Skeletal muscle satellite cell (primary cell): ENCODE data around the gene NME1.
"Not testable (repeated sequence)": the region's sequence is repeated elsewhere in the genome, so short reads cannot be mapped to it uniquely, and the experiment has no call there.

ENCODE experiments used
- H3K27me3 ChIP-seq: 2 replicates; pipeline ENCODE4 v1.7.0; 2013; ENCODE audit warnings: low read length; ENCODE audit not compliant: control insufficient read depth, insufficient read depth
- H3K36me3 ChIP-seq: 2 replicates; pipeline ENCODE4 v1.7.0; 2013; ENCODE audit warnings: mild to moderate bottlenecking, control low read depth, low read length; ENCODE audit not compliant: insufficient read depth
- H3K4me1 ChIP-seq: 2 replicates; pipeline ENCODE4 v1.7.0; 2013; ENCODE audit warnings: low read length; ENCODE audit not compliant: control insufficient read depth, insufficient read depth
- H3K4me2 ChIP-seq: 2 replicates; pipeline ENCODE4 v1.7.0; 2013; ENCODE audit warnings: mild to moderate bottlenecking, low read length
- H3K4me3 ChIP-seq: 2 replicates; pipeline ENCODE4 v1.7.0; 2013; ENCODE audit warnings: low read length
- H3K9ac ChIP-seq: 2 replicates; pipeline ENCODE4 v1.7.0; 2013; ENCODE audit warnings: mild to moderate bottlenecking, low read depth, low read length, moderate library complexity
- H3K9me3 ChIP-seq: replicated peaks from 2 replicates; pipeline ENCODE4 v1.7.0; 2013; ENCODE audit warnings: mild to moderate bottlenecking, control low read depth, low read length

NME1 gene

DNA sequence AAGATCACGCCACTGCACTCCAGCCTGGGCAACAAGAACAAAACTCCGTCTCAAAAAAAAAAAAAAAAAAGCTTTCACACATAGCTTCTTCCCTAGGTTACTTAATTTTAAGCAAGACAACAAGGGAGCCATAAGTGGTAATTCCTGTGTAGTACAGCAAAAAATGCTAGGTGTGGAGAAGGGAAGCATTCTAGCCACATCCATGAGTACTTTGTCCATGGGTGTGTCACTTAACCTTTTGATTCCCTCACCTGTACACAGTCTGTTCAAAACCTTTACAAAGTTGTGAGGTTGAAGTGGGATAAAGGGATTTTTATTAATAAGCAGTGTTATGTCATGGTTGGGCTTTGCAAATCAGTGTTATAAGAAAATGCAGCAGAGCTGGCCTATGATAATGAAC is 17.4 kb downstream of the NME1 start:
- H3K4me1 ChIP-seq, result peaks cover 7% of the 10 kb centered on the region
- H3K9me3 ChIP-seq, result no peaks in the 10 kb centered on the region
- H3K27me3 ChIP-seq, result no peaks in the 10 kb centered on the region
- H3K36me3 ChIP-seq, result peaks cover 47% of the 10 kb centered on the region
- no peak overlapping the region for H3K9ac ChIP-seq
- no peak overlapping the region for H3K4me2 ChIP-seq
- H3K4me3 ChIP-seq, result no peak overlapping the region

DNA sequence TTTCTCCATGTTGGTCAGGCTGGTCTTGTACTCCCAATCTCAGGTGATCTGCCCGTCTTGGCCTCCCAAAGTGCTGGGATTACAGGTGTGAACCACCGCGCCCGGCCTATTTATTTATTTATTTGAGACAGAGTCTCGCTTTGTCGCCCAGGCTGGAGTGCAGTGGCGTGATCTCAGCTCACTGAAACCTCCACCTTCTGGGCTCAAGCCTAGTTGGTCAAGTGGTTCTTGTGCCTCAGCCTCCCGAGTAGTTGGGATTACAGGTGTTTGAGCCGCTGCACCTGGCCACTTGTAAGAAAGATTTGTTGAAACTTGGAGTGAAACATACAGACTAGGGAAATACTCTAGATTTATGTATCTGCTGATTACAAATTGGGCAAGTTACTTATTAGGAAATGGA is 18.7 kb downstream of the NME1 start:
- not testable (repeated sequence) for H3K4me1 ChIP-seq, H3K4me2 ChIP-seq, H3K9ac ChIP-seq, H3K4me3 ChIP-seq, H3K27me3 ChIP-seq, H3K9me3 ChIP-seq
- peaks cover 47% of the 10 kb centered on the region for H3K36me3 ChIP-seq

DNA sequence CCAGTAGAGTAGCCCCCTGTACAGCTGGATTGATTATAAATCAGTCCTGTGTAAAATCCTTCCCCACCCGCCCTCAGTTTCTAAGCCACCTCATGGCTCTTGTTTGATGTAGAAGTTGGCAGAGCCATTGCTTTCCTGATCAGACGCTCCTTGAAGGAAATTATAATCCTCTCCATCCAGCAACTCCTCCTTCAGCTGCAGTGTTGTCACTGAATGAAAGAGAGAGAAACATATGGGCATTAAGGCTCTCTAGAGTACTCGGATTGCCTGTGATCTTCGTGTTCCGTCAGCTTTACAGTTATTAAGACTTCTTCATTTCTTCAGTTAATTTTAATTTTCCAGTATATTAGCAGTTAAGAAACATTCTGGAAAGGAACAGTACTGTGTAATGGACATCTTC is 27.1 kb downstream of the NME1 start:
- H3K27me3 ChIP-seq, result no peaks in the 10 kb centered on the region

DNA sequence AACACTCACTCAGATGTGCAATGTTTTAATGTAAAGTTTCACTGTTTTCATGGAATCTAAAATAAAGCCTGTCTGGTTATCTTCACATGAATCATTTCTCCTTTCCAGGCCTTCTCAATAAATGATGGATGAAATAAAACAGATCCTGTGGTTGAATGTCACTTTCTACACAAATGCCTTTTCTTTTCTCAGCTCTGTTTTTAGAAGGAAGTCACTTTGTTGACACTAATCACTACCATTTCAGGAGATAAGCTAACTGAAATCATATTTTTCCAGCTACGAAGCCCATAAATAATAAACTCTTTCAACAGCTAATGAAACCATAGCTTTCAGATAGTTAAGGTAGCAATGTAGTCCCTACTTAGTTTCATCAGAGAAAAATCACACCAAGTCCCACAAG is 30.8 kb downstream of the NME1 start:
- Histone ChIP-seq H3K9me3 (no peaks in the 10 kb centered on the region), H3K9ac (no peak overlapping the region), H3K4me3 (no peak overlapping the region), H3K36me3 (peaks cover 36% of the 10 kb centered on the region), H3K4me2 (no peak overlapping the region), H3K4me1 (no peaks in the 10 kb centered on the region), H3K27me3 (no peaks in the 10 kb centered on the region)

More for the DNA sequence above, 27.1 kb downstream of the NME1 start:
- Histone ChIP-seq H3K4me1 (no peaks in the 10 kb centered on the region), H3K4me3 (no peak overlapping the region), H3K36me3 (peaks cover 28% of the 10 kb centered on the region), H3K9me3 (no peaks in the 10 kb centered on the region), H3K9ac (no peak overlapping the region), H3K4me2 (no peak overlapping the region)

DNA sequence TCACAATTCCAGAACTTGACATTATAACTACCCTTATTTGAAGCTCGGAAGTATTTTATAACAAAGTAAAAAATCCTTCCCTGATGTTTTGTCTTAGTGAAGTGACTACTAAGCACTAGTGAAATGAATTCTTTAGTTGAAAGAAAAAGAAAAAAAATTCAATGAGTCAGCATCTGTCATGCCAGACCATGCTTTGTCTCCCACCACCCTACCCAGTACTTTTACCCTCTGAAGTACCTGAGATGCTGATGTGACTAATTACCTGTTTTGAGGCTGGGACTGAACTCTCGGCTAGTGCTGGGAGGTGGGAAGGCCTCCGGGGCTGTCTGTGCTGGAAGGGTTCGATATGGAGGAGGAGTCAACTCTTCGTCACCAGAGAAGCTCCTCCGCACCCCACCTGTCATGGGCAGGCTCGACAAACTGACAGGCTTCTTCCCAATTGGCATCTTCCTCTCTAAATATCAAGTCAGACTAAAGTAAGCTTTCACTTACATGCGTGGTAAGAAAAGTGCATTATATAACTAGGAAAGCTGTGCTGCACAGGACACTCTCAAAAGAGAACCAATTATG is 32.5 kb downstream of the NME1 start:
- no peaks in the 10 kb centered on the region for H3K9me3 ChIP-seq
- peaks cover 41% of the 10 kb centered on the region for H3K36me3 ChIP-seq
- H3K4me1 ChIP-seq, result no peaks in the 10 kb centered on the region
- H3K4me2 ChIP-seq, result no peak overlapping the region
- H3K9ac ChIP-seq, result no peak overlapping the region
- H3K27me3 ChIP-seq, result no peaks in the 10 kb centered on the region
- H3K4me3 ChIP-seq, result no peak overlapping the region

DNA sequence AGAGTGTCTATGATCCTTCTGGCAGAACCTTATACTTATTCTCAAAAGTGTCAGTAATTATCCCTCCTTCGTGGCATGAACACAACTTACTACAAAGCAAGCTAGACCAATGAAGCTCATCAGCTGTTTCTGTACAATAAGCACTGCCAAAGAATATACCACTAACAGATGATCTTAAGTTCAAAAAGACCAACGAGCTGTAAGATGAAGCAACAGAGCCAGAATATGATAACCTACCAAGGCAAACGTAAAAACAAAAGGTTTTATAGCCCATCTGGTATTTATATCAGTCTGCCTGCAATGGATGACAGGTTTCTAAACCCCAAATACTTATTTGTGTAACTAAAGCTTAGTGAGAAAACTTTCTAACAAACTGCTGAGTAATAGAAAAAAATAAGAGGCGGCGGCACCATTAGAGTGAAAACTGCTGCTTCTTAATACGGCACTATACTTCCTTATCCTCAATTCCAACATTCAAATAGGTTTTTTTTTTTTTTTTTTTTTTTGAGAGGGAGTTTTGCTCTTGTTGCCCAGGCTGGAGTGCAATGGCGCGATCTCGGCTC is 35.0 kb downstream of the NME1 start:
- Histone ChIP-seq H3K4me2 (no peak overlapping the region), H3K27me3 (no peaks in the 10 kb centered on the region), H3K9me3 (no peaks in the 10 kb centered on the region), H3K9ac (no peak overlapping the region), H3K4me3 (no peak overlapping the region), H3K36me3 (peaks cover 42% of the 10 kb centered on the region), H3K4me1 (no peaks in the 10 kb centered on the region)

DNA sequence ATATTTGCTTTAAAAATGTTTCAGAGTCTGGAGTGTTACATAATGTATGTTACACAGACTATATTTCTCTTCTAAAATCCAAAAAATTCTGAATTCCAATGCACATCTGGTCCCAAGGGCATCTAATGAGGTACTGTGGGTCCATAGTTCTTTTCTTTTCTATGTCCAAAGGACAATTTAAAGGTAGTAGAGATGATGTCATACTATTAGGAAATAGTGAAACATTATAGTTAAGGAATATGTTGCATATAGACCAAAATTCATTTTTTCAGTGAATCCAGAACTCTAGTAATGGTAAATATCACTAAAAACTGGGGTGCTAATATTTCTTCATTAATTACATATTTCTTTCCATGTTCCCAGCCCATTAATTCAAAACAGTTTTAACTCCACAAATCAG is 35.8 kb downstream of the NME1 start:
- H3K4me3 ChIP-seq, result no peak overlapping the region
- peaks cover 49% of the 10 kb centered on the region for H3K36me3 ChIP-seq
- H3K9me3 ChIP-seq, result no peaks in the 10 kb centered on the region
- no peak overlapping the region for H3K4me2 ChIP-seq
- H3K9ac ChIP-seq, result no peak overlapping the region
- H3K27me3 ChIP-seq, result no peaks in the 10 kb centered on the region
- H3K4me1 ChIP-seq, result no peaks in the 10 kb centered on the region

DNA sequence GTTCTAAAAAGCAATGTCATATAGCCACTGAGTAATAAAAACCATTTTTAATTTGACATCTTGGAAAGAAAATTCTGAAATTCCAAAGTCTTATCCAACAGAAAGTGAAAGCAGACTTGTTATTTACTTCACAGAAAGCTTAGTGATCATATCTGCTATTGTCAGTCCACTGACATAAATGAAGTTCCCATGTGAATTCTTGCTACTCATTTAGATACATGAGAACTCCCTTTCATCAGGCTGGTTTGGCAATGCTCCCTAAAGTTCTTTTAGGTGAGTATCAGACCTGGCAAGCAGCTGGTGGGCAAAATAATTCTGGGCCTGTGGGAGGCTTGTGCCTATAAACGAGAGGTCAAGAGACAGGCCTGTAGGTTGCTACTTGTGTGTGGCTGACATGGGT is 36.3 kb downstream of the NME1 start:
- Histone ChIP-seq H3K4me3 (no peak overlapping the region), H3K4me1 (no peaks in the 10 kb centered on the region), H3K9ac (no peak overlapping the region), H3K9me3 (no peaks in the 10 kb centered on the region), H3K4me2 (no peak overlapping the region), H3K27me3 (no peaks in the 10 kb centered on the region), H3K36me3 (peaks cover 49% of the 10 kb centered on the region)

DNA sequence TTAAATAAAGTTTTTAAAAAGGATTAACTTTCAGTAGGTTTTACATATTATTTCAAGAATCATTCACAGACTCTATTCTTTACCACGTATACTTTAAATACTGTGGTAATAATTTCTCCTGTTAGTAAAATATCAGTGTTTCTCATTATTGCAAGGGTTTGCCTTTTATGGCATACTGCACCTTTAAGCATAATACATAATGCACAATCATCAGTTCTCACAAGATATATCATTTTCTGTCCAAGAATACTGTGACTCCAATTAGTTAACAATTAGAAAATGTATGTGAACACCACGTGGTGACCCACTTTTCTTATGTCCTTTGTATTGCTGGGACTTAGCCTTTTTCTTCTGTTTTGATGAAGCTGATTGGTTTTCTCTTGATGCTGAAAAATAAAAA is 38.5 kb downstream of the NME1 start:
- Histone ChIP-seq H3K4me1 (no peaks in the 10 kb centered on the region), H3K36me3 (peaks cover 43% of the 10 kb centered on the region), H3K9ac (no peak overlapping the region), H3K4me3 (no peak overlapping the region), H3K27me3 (no peaks in the 10 kb centered on the region), H3K9me3 (no peaks in the 10 kb centered on the region), H3K4me2 (no peak overlapping the region)

DNA sequence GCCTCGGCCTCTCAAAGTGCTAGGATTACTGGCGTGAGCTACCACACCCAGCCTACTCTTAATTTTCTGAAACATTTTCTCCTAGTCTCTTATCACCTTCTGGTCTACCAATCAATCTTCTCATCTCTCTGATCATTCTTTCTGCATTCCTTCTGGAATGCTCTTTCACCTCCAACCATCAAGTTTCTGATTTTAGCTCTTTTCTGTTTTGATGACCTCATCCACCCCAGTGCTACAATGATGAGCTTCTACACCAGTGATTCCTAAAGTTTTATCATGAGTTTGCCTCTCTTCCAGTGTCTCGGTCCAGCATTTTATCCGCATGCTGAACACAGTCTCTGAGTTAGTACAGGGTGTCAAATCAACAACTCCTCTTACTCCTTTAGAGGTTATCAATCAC is 44.4 kb downstream of the NME1 start:
- Histone ChIP-seq H3K4me2 (no peak overlapping the region), H3K27me3 (no peaks in the 10 kb centered on the region), H3K36me3 (peaks cover 60% of the 10 kb centered on the region), H3K9ac (no peak overlapping the region), H3K4me1 (no peaks in the 10 kb centered on the region), H3K4me3 (no peak overlapping the region), H3K9me3 (no peaks in the 10 kb centered on the region)

DNA sequence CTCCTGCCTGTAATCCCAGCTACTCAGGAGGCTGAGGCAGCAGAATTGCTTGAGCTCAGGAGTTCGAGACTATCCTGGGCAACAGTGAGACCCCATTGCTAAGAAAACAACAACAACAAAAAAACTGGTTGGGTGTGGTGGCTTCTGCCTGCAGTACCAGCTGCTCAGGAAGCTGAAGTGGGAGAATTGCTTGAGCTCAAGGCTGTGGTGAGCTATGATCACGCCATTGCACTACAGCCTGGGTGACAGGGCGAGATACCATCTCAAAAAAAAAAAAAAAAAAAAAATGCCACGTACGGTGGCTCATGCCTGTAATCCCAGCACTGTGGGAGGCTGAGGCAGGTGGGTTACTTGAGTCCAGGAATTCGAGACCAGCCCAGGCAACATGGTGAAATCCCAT is 46.9 kb downstream of the NME1 start:
- Histone ChIP-seq H3K4me3 (no peak overlapping the region), H3K9ac (no peak overlapping the region), H3K36me3 (peaks cover 56% of the 10 kb centered on the region), H3K4me1 (no peaks in the 10 kb centered on the region), H3K4me2 (no peak overlapping the region), H3K27me3 (no peaks in the 10 kb centered on the region), H3K9me3 (no peaks in the 10 kb centered on the region)

DNA sequence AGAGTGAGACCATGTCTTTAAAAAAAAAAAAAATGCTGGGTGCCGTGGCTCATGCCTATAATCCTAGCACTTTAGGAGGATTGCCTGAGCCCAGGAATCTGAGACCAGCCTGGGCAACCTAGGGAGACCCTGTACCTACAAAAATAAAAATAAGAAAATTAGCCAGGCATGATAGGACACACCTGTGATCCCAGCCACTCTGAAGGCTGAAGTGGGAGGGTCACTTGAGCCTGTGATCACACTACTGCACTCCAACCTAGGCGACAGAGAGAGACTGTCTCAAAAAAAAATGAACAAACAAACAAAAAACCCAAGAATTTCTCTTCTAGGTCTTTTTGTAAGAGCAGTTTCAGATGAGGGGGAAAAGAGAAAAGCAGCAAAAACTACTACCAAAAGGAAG is 47.5 kb downstream of the NME1 start:
- no peak overlapping the region for H3K4me3 ChIP-seq
- H3K4me1 ChIP-seq, result no peaks in the 10 kb centered on the region
- peaks cover 52% of the 10 kb centered on the region for H3K36me3 ChIP-seq
- no peak overlapping the region for H3K4me2 ChIP-seq
- H3K27me3 ChIP-seq, result no peaks in the 10 kb centered on the region
- H3K9me3 ChIP-seq, result no peaks in the 10 kb centered on the region
- no peak overlapping the region for H3K9ac ChIP-seq
